Testis (tissue), 3 donors: Measurements from ENCODE around the gene CELSR1. TPM values are rescaled to one million over a fixed set of nuclear protein-coding genes. Genes with fewer than 3 reads are reported as not detected.

Experiments used
- DNase-seq: peaks from one replicate; pipeline ENCODE4 v3.0.0-alpha.2; 2019
- H3K27ac ChIP-seq, 2 donors: fragments of 200-600 bp; sonication (generic); one replicate each; pipeline ENCODE4 v1.5.1; 2019
- H3K27me3 ChIP-seq: fragments of 200-600 bp; sonication (generic); one replicate; pipeline ENCODE4 v1.5.1; 2019
- H3K36me3 ChIP-seq: fragments of 200-600 bp; sonication (generic); one replicate; pipeline ENCODE4 v1.5.1; 2017; ENCODE audit warnings: low read depth; ENCODE audit errors: missing control alignments
- H3K4me1 ChIP-seq: fragments of 200-600 bp; sonication (generic); one replicate; pipeline ENCODE4 v1.5.1; 2019
- H3K4me3 ChIP-seq, 2 donors: fragments of 200-600 bp; sonication (generic); one replicate each; pipeline ENCODE4 v1.5.1; 2017 to 2019
- H3K9me3 ChIP-seq: fragments of 200-600 bp; sonication (generic); one replicate; pipeline ENCODE4 v1.5.1; 2017
- CTCF ChIP-seq, 3 experiments: fragments of 450-650 bp in 2 of 3; fragments of 200-600 bp in 1 of 3; sonication (generic) in 1 of 3; IDR thresholded peaks; one replicate each; pipeline ENCODE4 v1.5.1; 2016 to 2019; ENCODE audit warnings: antibody characterized with exemption in 3 of 3, mild to moderate bottlenecking in 2 of 3, moderate library complexity in 1 of 3
- POLR2A ChIP-seq: fragments of 450-650 bp; IDR thresholded peaks from one replicate; pipeline ENCODE4 v1.6.1; 2017; ENCODE audit warnings: antibody characterized with exemption, mild to moderate bottlenecking, moderate library complexity
- WGBS, 2 donors: methylation state at CpG; one replicate each; pipeline ENCODE4 v1.1.5; 2018; 5-methylcytosine and 5-hydroxymethylcytosine counted together
- intact Hi-C: fragments of 100-400 bp; cut with DNase I; formaldehyde crosslinking; loops from one replicate; pipeline ENCODE4 v1.15.1; 2023; ENCODE audit warnings: low total_unique reads
- polyA plus RNA-seq: library from polyadenylated mRNA; stranded (reverse); fragments of 350-450 nt; fragmentation: Illumina TruSeq; extraction: RNeasy Lipid Tissue Mini Kit (QIAGEN cat#74804); gene quantifications from one replicate; pipeline ENCODE4 v1.2.3, GENCODE V29; 2014; ENCODE audit warnings: low read depth, low replicate concordance; ENCODE audit not compliant: insufficient read depth
- total RNA-seq, 2 donors: library from RNA; depleted of rRNA; stranded (reverse); fragments of >200 nt; gene quantifications; one replicate each; pipeline ENCODE4 v1.2.3, GENCODE V29; 2016

The CELSR1 gene
- total and polyA plus RNA-seq, 3 donors from 2014 or later: 5.6 to 21.5 (median 13.8) TPM

DNA sequence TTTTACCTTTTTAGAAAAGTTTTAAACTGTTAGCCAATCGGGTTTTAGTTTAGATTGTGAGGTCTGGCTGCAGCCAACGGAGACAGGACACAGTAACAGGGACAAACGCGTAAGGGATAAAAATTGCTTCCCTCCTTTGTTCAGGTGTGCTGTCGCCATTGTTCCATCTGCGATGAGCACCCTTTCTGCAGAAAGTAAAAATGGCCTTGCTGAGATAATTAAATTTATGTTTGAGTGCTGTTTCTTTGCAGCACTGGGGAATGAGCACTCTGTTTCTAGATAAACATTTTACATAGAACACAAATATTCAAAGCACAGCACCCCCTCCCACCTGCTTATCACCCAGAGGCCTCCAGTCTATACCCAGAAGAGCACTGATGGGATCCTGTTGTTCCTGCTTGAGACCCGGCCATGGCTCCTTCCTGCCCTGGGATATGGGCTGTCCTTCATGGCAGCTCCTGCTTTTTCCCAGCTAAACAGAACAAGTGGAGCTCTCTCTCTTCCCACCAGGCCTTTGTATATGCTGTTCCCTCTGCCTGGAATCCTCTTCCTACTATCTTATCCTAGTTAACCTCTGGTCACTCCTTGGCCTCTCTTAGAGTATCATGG lies 34.3 kb upstream of the CELSR1 start:
- intact Hi-C loops: no loop called here
- H3K36me3 ChIP-seq: no peaks in the 10 kb centered on the region
- no peak overlapping the region for H3K27ac ChIP-seq
- H3K4me3 ChIP-seq: no peak overlapping the region
- WGBS, 2 donors: 70 to 79% methylated on average over 7 of the region's 7 CpGs
- no peaks in the 10 kb centered on the region for H3K9me3 ChIP-seq
- H3K4me1 ChIP-seq: peaks cover 8% of the 10 kb centered on the region
- no peak for TF ChIP-seq POLR2A
- no peak for TF ChIP-seq CTCF (IDR thresholded peaks at IDR 0.05)
- DNase-seq: no peak
- H3K27me3 ChIP-seq: no peaks in the 10 kb centered on the region

- Histone ChIP-seq H3K4me1 (no peaks in the 10 kb centered on the region), H3K4me3 (no peak overlapping the region), H3K27me3 (no peaks in the 10 kb centered on the region), H3K27ac (no peak overlapping the region), H3K9me3 (no peaks in the 10 kb centered on the region), H3K36me3 (no peaks in the 10 kb centered on the region)
- TF ChIP-seq CTCF (IDR thresholded peaks at IDR 0.05) (no peak), POLR2A (no peak)
- no peak for DNase-seq
- 80 to 92% methylated on average over 4 to 17 of the region's 17 CpGs for WGBS, 2 donors
- intact Hi-C loops: no loop called here
Measured at GRCh38 chr22:46569848-46570695, 32.7 kb upstream of the CELSR1 start.

- peaks cover 1% of the 10 kb centered on the region for H3K4me1 ChIP-seq
- 82 to 87% methylated on average over 23 of the region's 23 CpGs for WGBS, 2 donors
- H3K9me3 ChIP-seq: no peaks in the 10 kb centered on the region
- H3K27me3 ChIP-seq: no peaks in the 10 kb centered on the region
- no peak overlapping the region for H3K4me3 ChIP-seq
- TF ChIP-seq POLR2A: no peak
- TF ChIP-seq CTCF (IDR thresholded peaks at IDR 0.05): no peak
- intact Hi-C loops: no loop called here
- H3K36me3 ChIP-seq: no peaks in the 10 kb centered on the region
- H3K27ac ChIP-seq: no peak overlapping the region
- DNase-seq: no peak
Measured at GRCh38 chr22:46569055-46569847, 31.8 kb upstream of the CELSR1 start.

DNA sequence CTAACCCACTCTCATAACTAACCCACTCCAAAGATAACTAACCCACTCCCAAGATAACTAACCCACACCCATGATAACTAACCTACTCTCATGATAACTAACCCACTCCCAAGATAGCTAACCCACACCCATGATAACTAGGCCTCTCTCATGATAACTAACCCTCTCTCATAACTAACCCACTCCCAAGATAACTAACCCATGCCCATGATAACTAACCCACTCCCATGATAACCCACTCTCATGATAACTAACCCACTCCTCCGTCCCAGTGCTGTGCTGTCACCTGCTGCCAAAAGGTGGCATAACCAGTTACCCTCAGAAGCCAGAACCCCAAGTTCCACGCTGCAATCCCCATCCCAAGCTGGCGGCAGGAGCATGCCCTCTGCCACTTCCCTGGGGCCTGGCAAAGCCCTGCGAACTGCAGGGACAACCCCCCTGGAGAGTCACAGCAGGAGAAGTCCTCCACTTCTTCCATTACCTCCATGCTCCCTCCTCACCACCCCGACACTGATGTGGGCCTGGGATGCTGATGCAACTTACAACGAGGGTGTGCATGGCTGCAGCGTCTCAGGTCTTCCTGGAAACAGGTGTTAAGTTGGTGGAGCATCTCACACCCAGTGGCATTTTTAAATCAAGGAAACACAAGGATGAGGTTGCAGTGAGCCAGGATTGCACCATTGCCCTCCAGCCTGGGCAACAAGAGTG lies 30.8 kb upstream of the CELSR1 start:
- TF ChIP-seq POLR2A: no peak
- TF ChIP-seq CTCF (IDR thresholded peaks at IDR 0.05): no peak
- no peak overlapping the region for H3K27ac ChIP-seq
- DNase-seq: no peak
- no peaks in the 10 kb centered on the region for H3K27me3 ChIP-seq
- no peaks in the 10 kb centered on the region for H3K36me3 ChIP-seq
- H3K9me3 ChIP-seq: no peaks in the 10 kb centered on the region
- WGBS, 2 donors: 62 to 72% methylated on average over 7 of the region's 7 CpGs
- H3K4me3 ChIP-seq: no peak overlapping the region
- H3K4me1 ChIP-seq: peaks cover 10% of the 10 kb centered on the region
- intact Hi-C loops: no loop called here
